Right renal cortex interstitium (tissue), 3 donors: ENCODE measurements around the gene ZBTB37. TPM values are rescaled to one million over a fixed set of nuclear protein-coding genes. Genes with fewer than 3 reads are reported as not detected.
"Not testable (repeated sequence)": the region's sequence is repeated elsewhere in the genome, so short reads cannot be mapped to it uniquely, and the experiment has no call there.

Source experiments
- DNase-seq, 3 donors: peaks; one replicate each; pipeline ENCODE4 v3.0.0-alpha.2; 2013; ENCODE audit warnings: low read depth in 3 of 3, low spot score in 2 of 3
- polyA plus RNA-seq, 3 donors: library from polyadenylated mRNA; unstranded; fragments of 120-200 nt; gene quantifications; one replicate each; pipeline ENCODE4 v1.2.1, GENCODE V29; 2013; ENCODE audit not compliant: insufficient read length in 3 of 3

The ZBTB37 gene
- polyA plus RNA-seq, 3 donors = 7.0 to 8.2 (median 7.9) TPM

GRCh38 chr1:173865468-173866164 is 2.6 kb upstream of the ZBTB37 start:
- DNase-seq = no peak

GRCh38 chr1:173866413-173867115 is 1.6 kb upstream of the ZBTB37 start:
- no peak for DNase-seq

- DNase-seq = no peak
These were observed 933 bp upstream of the ZBTB37 start for GRCh38 chr1:173867141-173867752.

DNA sequence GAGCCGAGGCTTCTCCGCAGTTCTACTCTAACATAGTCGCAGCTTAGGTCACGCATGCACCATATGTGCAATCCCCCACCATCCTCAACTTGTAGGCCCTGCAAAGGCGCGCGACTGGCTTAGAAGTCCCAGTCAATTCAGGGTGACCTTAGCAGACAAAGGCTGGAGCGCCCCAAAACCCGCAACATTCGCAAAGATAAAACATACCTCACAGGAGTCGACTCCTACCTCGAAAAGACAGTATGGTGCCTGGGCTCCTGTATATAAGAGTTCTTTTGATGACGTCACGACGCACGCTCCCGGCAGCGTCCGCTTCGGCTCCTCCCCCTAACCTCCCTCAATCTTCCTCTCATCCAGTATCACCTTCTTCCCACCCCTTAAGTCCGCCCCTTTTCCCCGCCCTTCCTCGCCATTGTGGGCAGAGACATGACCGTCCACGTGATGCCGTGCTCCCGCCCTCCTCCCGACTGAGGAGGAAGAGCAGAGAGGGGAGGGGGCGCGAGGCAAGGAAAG is 371 bp upstream of the ZBTB37 start, which contains the start of gene GAS5:
GAS5 (minus strand) TSS at position 237 of the 513 bp plus-strand sequence.
- peak; percentile 98 to 100 (median 99) for DNase-seq

DNA sequence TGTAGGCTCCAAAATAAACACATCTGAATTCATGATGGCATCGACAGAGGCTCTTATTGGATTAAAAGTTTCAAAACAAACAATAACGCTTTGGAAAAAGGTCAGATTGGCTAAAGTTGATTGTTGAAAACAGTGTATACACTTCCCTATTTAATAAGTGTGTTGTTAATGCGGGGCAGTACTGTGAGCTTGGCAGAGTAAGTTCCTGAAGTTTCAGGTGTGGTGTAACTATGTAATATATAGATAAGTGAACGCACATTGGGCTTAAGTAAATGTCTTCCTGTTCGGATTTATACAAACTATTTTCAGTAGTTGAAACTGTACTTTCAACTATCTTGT is 810 bp downstream of the ZBTB37 start:
- no peak for DNase-seq

DNA sequence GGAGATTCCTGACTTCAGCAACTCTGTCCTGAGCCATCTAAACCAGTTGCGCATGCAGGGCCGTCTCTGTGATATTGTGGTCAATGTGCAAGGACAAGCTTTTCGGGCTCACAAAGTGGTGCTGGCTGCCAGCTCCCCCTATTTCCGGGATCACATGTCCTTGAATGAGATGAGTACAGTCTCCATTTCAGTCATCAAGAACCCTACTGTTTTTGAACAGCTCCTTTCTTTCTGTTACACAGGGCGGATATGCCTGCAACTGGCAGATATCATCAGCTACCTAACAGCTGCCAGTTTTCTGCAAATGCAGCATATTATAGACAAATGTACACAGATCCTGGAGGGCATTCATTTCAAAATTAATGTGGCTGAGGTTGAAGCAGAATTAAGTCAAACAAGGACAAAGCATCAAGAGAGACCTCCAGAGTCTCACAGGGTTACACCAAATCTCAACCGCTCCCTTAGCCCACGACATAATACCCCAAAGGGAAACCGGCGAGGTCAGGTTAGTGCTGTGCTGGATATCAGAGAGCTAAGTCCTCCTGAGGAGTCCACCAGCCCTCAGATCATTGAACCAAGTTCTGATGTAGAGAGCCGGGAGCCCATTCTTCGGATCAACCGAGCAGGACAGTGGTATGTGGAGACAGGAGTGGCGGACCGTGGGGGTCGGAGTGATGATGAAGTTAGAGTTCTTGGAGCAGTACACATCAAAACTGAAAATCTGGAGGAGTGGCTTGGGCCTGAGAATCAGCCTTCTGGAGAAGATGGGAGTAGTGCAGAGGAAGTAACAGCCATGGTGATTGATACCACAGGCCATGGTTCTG is 2.3 kb downstream of the ZBTB37 start:
- no peak for DNase-seq

- DNase-seq = no peak
These were observed 2.9 kb downstream of the ZBTB37 start for GRCh38 chr1:173871091-173871490.

DNA sequence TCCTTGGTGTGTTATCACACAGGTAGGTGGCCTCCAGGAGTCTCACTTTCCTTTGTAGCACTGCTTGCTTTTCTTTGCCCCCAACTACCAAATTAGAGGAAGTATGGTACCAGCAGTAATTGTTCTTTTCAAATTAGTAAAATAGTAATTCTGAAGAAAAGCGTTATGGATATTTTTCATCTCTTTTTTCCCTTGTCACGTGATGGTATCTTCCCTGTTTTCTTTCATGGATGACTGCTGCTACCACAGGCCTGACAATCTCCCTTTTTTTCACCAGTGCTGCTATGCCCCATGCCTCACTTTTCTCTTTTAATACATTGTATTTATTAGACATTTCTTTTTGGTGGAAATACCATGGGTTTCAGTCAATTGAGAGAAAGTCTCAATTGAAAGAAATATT is 3.3 kb downstream of the ZBTB37 start:
- no peak for DNase-seq

GRCh38 chr1:173876732-173877131 is 8.6 kb downstream of the ZBTB37 start:
- DNase-seq = no peak

GRCh38 chr1:173878251-173878650 is 10.1 kb downstream of the ZBTB37 start:
- no peak for DNase-seq

- not testable (repeated sequence) for DNase-seq
These were observed 12.9 kb downstream of the ZBTB37 start for GRCh38 chr1:173881117-173881516.

DNA sequence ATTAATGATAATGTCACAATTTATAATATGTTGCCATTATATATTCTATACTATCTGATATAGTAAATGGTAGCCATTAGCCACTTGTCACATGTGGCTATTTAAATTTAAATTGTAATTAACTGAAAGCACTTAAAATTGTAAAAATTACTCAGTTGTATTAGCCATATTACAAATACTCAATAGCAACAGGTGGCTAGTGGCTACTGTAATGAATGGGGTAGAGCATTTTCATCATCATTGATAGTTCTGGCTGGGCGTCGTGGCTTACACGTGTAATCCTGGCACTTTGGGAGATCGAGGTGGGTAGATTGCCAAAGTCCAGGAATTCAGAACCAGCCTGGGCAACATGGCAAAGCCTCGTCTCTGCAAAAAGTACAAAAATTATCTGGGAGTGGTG is 16.5 kb downstream of the ZBTB37 start:
- DNase-seq = no peak

DNA sequence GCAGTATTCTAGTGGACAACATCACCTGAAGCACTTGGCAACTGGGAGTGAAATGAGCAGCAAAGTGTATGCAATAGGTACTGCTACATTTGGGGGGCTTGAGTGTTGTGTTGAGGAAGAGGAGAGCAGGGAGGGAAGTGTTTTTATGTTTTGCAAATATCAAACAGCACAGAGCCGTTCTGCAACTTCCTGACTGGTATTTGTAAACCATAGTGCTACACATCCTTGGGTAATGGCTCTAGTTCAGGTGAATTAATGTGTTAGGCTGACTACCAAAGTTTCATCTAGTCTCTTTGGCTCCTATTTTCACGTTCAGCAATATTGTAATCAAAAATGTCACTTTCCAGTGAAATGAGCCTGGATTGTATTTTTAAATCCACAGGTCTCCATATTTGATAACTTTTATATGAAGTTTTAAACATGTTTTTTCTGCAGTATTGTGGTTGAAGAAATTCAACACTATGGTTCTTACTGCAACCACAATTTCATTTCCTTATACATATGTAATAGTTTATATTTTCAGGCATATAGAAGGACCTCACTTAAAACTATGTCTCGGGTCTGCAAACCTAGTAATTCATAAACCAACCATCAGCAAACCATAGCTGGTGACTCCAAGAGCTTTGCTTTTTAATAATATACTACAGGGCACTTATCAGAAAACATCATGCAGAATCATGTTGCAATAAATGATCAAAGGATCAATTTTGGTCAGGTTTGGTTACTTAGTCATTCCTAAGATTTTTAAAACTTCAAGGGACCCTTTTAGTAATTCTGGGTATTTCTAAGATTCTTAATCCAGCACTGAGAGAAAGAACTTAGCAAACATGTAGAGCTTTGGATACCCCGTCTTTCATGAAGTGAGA is 18.8 kb downstream of the ZBTB37 start:
- DNase-seq = no peak

DNA sequence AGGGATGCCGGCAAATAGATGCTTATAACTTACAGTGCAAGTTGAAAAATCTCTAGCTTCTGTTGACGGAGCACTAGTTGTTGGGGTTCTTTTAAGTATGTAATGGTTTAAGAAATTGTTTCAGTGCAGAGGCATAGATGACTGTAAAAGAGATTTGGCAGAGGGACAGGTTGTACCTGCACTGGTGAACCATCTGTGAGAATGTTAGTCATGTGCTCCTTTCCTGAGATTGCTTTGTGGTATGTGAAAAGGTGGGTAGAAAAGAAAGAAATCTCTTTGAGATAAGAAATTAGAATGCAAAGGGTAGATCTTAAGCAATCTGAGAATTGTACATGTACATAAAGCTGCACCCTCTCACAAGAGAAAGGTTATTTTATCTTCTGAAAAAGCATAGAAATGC is 19.4 kb downstream of the ZBTB37 start:
- DNase-seq = no peak

DNA sequence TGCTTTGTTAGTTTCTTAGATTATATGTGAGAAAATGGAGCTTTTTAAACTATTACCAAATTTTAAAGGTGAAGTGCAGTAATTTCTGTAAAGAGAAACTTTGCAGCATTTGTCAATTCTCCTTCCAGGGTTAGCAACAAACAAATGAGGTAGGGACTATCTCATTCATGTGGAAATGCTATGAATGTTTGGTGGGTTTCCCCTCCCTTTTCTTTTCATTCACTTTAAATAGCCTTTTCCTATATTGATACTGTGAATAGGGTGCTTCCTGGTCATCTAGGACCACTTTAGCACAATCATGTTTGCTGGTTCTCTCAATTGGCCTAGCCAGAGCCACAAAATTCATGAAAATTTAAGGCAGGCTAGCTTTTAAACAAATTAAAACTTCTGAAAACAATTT is 20.6 kb downstream of the ZBTB37 start:
- no peak for DNase-seq

GRCh38 chr1:173889885-173890284 is 21.7 kb downstream of the ZBTB37 start:
- no peak for DNase-seq

GRCh38 chr1:173893611-173894010 is 25.4 kb downstream of the ZBTB37 start:
- no peak for DNase-seq

GRCh38 chr1:173894189-173894588 is 26.0 kb downstream of the ZBTB37 start:
- no peak for DNase-seq

DNA sequence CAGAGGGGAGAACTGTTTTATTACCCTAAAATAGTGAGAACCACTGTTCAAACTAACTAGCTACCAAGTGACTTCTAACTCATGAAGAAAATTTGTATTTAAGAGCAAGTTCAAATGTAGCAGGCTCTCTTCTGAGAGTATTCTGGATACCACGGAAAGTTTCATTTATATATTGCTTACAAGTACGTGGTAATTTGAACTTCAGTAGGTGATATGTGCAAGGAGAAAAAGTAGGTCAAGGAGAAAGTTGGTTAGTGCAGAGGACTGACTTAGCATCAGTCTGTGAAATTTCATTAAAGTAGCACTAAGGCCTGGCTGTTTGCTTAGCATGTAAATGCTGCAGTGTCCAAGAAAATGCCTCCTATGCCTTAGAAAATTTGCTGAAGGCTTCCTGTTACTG is 32.2 kb downstream of the ZBTB37 start:
- DNase-seq = no peak

- DNase-seq = no peak
These were observed 32.8 kb downstream of the ZBTB37 start for GRCh38 chr1:173900992-173901391.
